Measurements from ENCODE around the gene PAX6. TPM values are rescaled to one million over a fixed set of nuclear protein-coding genes. Genes with fewer than 3 reads are reported as not detected.

The PAX6 gene
- total RNA-seq, 1 donor = not detected

GRCh38 chr11:31822927-31823643 lies 12.0 kb upstream of the PAX6 start:
- TF ChIP-seq CTCF (IDR thresholded peaks at IDR 0.05; ENCODE audit: insufficient read depth, low read depth, low read length) = no peak
- no peak for DNase-seq (ENCODE audit: low read depth)
- no peak overlapping the region for H3K4me3 ChIP-seq (ENCODE audit: low read depth, low read length)

- TF ChIP-seq CTCF (IDR thresholded peaks at IDR 0.05; ENCODE audit: insufficient read depth, low read depth, low read length) = no peak
- no peak overlapping the region for H3K4me3 ChIP-seq (ENCODE audit: low read depth, low read length)
- no peak for DNase-seq (ENCODE audit: low read depth)
These were observed 11.2 kb upstream of the PAX6 start for GRCh38 chr11:31822175-31822926.

GRCh38 chr11:31821766-31822165 lies 10.6 kb upstream of the PAX6 start:
- H3K4me3 ChIP-seq (ENCODE audit: low read depth, low read length) = no peak overlapping the region
- DNase-seq (ENCODE audit: low read depth) = no peak
- TF ChIP-seq CTCF (IDR thresholded peaks at IDR 0.05; ENCODE audit: insufficient read depth, low read depth, low read length) = no peak

GRCh38 chr11:31821235-31821764 lies 10.2 kb upstream of the PAX6 start:
- TF ChIP-seq CTCF (IDR thresholded peaks at IDR 0.05; ENCODE audit: insufficient read depth, low read depth, low read length) = no peak

GRCh38 chr11:31820438-31820818 lies 9.3 kb upstream of the PAX6 start:
- H3K4me3 ChIP-seq (ENCODE audit: low read depth, low read length) = no peak overlapping the region
- no peak for TF ChIP-seq CTCF (IDR thresholded peaks at IDR 0.05; ENCODE audit: insufficient read depth, low read depth, low read length)
- DNase-seq (ENCODE audit: low read depth) = no peak

More at GRCh38 chr11:31821235-31821764, 10.2 kb upstream of the PAX6 start:
- no peak for DNase-seq (ENCODE audit: low read depth)
- no peak overlapping the region for H3K4me3 ChIP-seq (ENCODE audit: low read depth, low read length)

GRCh38 chr11:31819621-31820437 lies 8.7 kb upstream of the PAX6 start:
- no peak for DNase-seq (ENCODE audit: low read depth)
- no peak overlapping the region for H3K4me3 ChIP-seq (ENCODE audit: low read depth, low read length)
- no peak for TF ChIP-seq CTCF (IDR thresholded peaks at IDR 0.05; ENCODE audit: insufficient read depth, low read depth, low read length)
